T1000 (cell line): ENCODE results near the gene KCNT1.

Experiments used
- DNase-seq: peaks from one replicate; lab custom pipeline; 2025; ENCODE audit warnings: mixed read lengths; lab: John Stamatoyannopoulos, UW

KCNT1 gene

GRCh38 chr9:135746565-135746964 is 44.6 kb downstream of the KCNT1 start:
- DNase-seq = no peak

GRCh38 chr9:135747311-135747710 is 45.3 kb downstream of the KCNT1 start:
- DNase-seq = no peak

GRCh38 chr9:135748676-135749075 is 46.7 kb downstream of the KCNT1 start:
- DNase-seq = no peak

GRCh38 chr9:135749171-135750045 is 47.4 kb downstream of the KCNT1 start:
- DNase-seq = no peak

- no peak for DNase-seq
Observed at GRCh38 chr9:135750786-135751185, 48.8 kb downstream of the KCNT1 start.

- no peak for DNase-seq
Observed at GRCh38 chr9:135751501-135751900, 49.5 kb downstream of the KCNT1 start.

GRCh38 chr9:135752281-135753204 is 50.6 kb downstream of the KCNT1 start:
- no peak for DNase-seq

- DNase-seq = no peak
Observed at GRCh38 chr9:135753391-135754105, 51.6 kb downstream of the KCNT1 start.

- no peak for DNase-seq
Observed at GRCh38 chr9:135756576-135756975, 54.6 kb downstream of the KCNT1 start.

GRCh38 chr9:135757356-135757755 is 55.4 kb downstream of the KCNT1 start:
- no peak for DNase-seq

- no peak for DNase-seq
Observed at GRCh38 chr9:135758056-135758455, 56.1 kb downstream of the KCNT1 start.

- no peak for DNase-seq
Observed at GRCh38 chr9:135758870-135759269, 56.9 kb downstream of the KCNT1 start.

- DNase-seq = no peak
Observed at GRCh38 chr9:135759676-135760300, 57.8 kb downstream of the KCNT1 start.

- no peak for DNase-seq
Observed at GRCh38 chr9:135760465-135760864, 58.5 kb downstream of the KCNT1 start.

- no peak for DNase-seq
Observed at GRCh38 chr9:135761150-135761844, 59.3 kb downstream of the KCNT1 start.

- DNase-seq = no peak
Observed at GRCh38 chr9:135761845-135762168, 59.8 kb downstream of the KCNT1 start.

GRCh38 chr9:135762921-135763320 is 60.9 kb downstream of the KCNT1 start:
- DNase-seq = no peak

- DNase-seq = no peak
Observed at GRCh38 chr9:135763716-135764446, 61.9 kb downstream of the KCNT1 start.

GRCh38 chr9:135764731-135765130 is 62.7 kb downstream of the KCNT1 start:
- no peak for DNase-seq

- DNase-seq = no peak
Observed at GRCh38 chr9:135765416-135765815, 63.4 kb downstream of the KCNT1 start.

- no peak for DNase-seq
Observed at GRCh38 chr9:135766251-135766650, 64.3 kb downstream of the KCNT1 start.
